Measurements from ENCODE around the gene SNUPN. TPM values are rescaled to one million over a fixed set of nuclear protein-coding genes. Genes with fewer than 3 reads are reported as not detected.
A peak's percentile ranks its signal among the peaks of the same experiment; 100 is the strongest.
"Not testable (repeated sequence)": the region's sequence is repeated elsewhere in the genome, so short reads cannot be mapped to it uniquely, and the experiment has no call there.

SNUPN gene
- total RNA-seq, 1 experiment from 2014 or later = 28.0 TPM

- no peaks in the 10 kb centered on the region for H3K27me3 Mint-ChIP-seq (ENCODE audit: unreplicated experiment)
- TF ChIP-seq, protein P1, sequence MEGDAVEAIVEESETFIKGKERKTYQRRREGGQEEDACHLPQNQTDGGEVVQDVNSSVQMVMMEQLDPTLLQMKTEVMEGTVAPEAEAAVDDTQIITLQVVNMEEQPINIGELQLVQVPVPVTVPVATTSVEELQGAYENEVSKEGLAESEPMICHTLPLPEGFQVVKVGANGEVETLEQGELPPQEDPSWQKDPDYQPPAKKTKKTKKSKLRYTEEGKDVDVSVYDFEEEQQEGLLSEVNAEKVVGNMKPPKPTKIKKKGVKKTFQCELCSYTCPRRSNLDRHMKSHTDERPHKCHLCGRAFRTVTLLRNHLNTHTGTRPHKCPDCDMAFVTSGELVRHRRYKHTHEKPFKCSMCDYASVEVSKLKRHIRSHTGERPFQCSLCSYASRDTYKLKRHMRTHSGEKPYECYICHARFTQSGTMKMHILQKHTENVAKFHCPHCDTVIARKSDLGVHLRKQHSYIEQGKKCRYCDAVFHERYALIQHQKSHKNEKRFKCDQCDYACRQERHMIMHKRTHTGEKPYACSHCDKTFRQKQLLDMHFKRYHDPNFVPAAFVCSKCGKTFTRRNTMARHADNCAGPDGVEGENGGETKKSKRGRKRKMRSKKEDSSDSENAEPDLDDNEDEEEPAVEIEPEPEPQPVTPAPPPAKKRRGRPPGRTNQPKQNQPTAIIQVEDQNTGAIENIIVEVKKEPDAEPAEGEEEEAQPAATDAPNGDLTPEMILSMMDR (IDR thresholded peaks at IDR 0.05; ENCODE audit: unreplicated experiment) = no peak
- peak overlapping the region; percentile 9 for H3K27ac Mint-ChIP-seq (ENCODE audit: unreplicated experiment)
- peaks cover 49% of the 10 kb centered on the region for H3K36me3 Mint-ChIP-seq (ENCODE audit: insufficient read depth, unreplicated experiment)
- H3K4me3 Mint-ChIP-seq (ENCODE audit: low read depth, unreplicated experiment) = peak overlapping the region; percentile 21
- H3K9me3 Mint-ChIP-seq (ENCODE audit: low read depth, unreplicated experiment) = no peaks in the 10 kb centered on the region
- intact Hi-C loops (cut with micrococcal nuclease; ENCODE audit: unreplicated experiment) = loop anchor here (5.0 kb wide), 1 partner anchor 45 kb away; no protein-coding TSS in a partner anchor
- peaks cover 24% of the 10 kb centered on the region for H3K4me1 Mint-ChIP-seq (ENCODE audit: low read depth, unreplicated experiment)
- CTCF ChIA-PET = interaction anchor here (0.7 to 1.4 kb wide), 11 partner anchors 10 to 269 kb away, joined by 3 to 11 read pairs (median 5); partner anchors contain the start of gene SNX33
- DNase-seq = no peak
- no TSS peak for BruUV-seq (replicated peaks)
Measured at GRCh38 chr15:75637245-75638009, 11.9 kb upstream of the SNUPN start.

GRCh38 chr15:75636026-75636425, 10.5 kb upstream of the SNUPN start:
- no peaks in the 10 kb centered on the region for H3K27me3 Mint-ChIP-seq (ENCODE audit: unreplicated experiment)
- intact Hi-C loops (cut with micrococcal nuclease; ENCODE audit: unreplicated experiment) = loop anchor here (5.0 kb wide), 1 partner anchor 46 kb away; no protein-coding TSS in a partner anchor
- BruUV-seq (replicated peaks) = no TSS peak
- H3K4me1 Mint-ChIP-seq (ENCODE audit: low read depth, unreplicated experiment) = peaks cover 15% of the 10 kb centered on the region
- TF ChIP-seq, protein P1 (IDR thresholded peaks at IDR 0.05; ENCODE audit: unreplicated experiment) = no peak
- CTCF ChIA-PET = no interaction called here
- peaks cover 47% of the 10 kb centered on the region for H3K36me3 Mint-ChIP-seq (ENCODE audit: insufficient read depth, unreplicated experiment)
- no peak for DNase-seq
- no peaks in the 10 kb centered on the region for H3K9me3 Mint-ChIP-seq (ENCODE audit: low read depth, unreplicated experiment)
- H3K27ac Mint-ChIP-seq (ENCODE audit: unreplicated experiment) = no peak overlapping the region
- H3K4me3 Mint-ChIP-seq (ENCODE audit: low read depth, unreplicated experiment) = no peak overlapping the region

DNA sequence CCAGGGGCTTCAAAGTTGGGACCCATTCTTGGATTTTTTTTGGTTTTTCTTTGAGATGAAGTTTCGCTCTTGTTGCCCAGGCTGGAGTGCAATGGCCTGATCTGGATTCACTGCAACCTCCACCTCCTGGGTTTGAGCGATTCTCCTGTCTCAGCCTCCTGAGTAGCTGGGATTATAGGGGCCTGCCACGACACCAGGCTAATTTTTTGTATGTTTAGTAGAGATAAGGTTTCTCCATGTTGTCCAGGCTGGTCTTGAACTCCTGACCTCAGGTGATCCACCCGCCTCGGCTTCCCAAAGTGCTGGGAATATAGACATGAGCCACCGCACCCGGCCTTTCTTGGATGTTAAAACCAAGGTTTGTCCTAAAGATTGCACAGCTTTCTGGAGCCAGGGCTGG, 8.4 kb upstream of the SNUPN start:
- CTCF ChIA-PET; H3K27ac Mint-ChIP-seq (ENCODE audit: unreplicated experiment): not testable (repeated sequence)

GRCh38 chr15:75631935-75632334, 6.4 kb upstream of the SNUPN start:
- no peak overlapping the region for H3K4me3 Mint-ChIP-seq (ENCODE audit: low read depth, unreplicated experiment)
- no peak overlapping the region for H3K27ac Mint-ChIP-seq (ENCODE audit: unreplicated experiment)
- no peak for DNase-seq
- no peaks in the 10 kb centered on the region for H3K27me3 Mint-ChIP-seq (ENCODE audit: unreplicated experiment)
- intact Hi-C loops (cut with micrococcal nuclease; ENCODE audit: unreplicated experiment) = no loop called here
- H3K4me1 Mint-ChIP-seq (ENCODE audit: low read depth, unreplicated experiment) = peaks cover 8% of the 10 kb centered on the region
- peaks cover 7% of the 10 kb centered on the region for H3K36me3 Mint-ChIP-seq (ENCODE audit: insufficient read depth, unreplicated experiment)
- H3K9me3 Mint-ChIP-seq (ENCODE audit: low read depth, unreplicated experiment) = no peaks in the 10 kb centered on the region
- TF ChIP-seq, protein P1 (IDR thresholded peaks at IDR 0.05; ENCODE audit: unreplicated experiment) = no peak
- BruUV-seq (replicated peaks) = no TSS peak
- CTCF ChIA-PET = interaction anchor here (0.6 to 0.8 kb wide), 2 partner anchors 12 to 19 kb away, joined by 3 to 7 read pairs; no protein-coding TSS in a partner anchor

More for the DNA sequence above, 8.4 kb upstream of the SNUPN start:
- H3K4me3 Mint-ChIP-seq (ENCODE audit: low read depth, unreplicated experiment); DNase-seq; H3K27me3 Mint-ChIP-seq (ENCODE audit: unreplicated experiment); intact Hi-C loops (cut with micrococcal nuclease; ENCODE audit: unreplicated experiment); BruUV-seq (replicated peaks); H3K9me3 Mint-ChIP-seq (ENCODE audit: low read depth, unreplicated experiment); H3K4me1 Mint-ChIP-seq (ENCODE audit: low read depth, unreplicated experiment): not testable (repeated sequence)
- peaks cover 26% of the 10 kb centered on the region for H3K36me3 Mint-ChIP-seq (ENCODE audit: insufficient read depth, unreplicated experiment)

DNA sequence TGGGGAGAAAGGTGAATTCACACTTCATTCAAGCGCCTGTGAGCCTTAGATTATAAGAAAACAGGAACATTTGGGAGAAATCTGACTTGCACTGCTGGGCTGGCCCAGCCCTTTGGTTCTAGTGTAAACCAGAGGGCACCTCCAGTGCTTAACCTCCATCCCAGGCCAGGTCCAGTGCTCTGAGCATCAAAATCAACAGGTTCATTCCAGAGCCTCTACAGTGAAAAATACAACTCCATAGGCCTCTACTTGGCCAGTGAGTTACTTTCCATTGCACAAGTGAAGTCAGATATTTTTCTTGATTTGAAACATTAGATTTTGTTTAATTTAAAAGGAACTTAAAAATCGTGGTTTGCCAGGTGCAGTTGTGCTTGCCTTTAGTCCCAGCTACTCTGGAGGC, 3.0 kb downstream of the SNUPN start:
- H3K27me3 Mint-ChIP-seq (ENCODE audit: unreplicated experiment) = no peaks in the 10 kb centered on the region
- no peak for DNase-seq
- peaks cover 24% of the 10 kb centered on the region for H3K4me1 Mint-ChIP-seq (ENCODE audit: low read depth, unreplicated experiment)
- TF ChIP-seq, protein P1 (IDR thresholded peaks at IDR 0.05; ENCODE audit: unreplicated experiment) = no peak
- no peaks in the 10 kb centered on the region for H3K9me3 Mint-ChIP-seq (ENCODE audit: low read depth, unreplicated experiment)
- BruUV-seq (replicated peaks) = no TSS peak
- CTCF ChIA-PET = no interaction called here
- peak overlapping the region; percentile 20 for H3K27ac Mint-ChIP-seq (ENCODE audit: unreplicated experiment)
- H3K36me3 Mint-ChIP-seq (ENCODE audit: insufficient read depth, unreplicated experiment) = peaks cover 19% of the 10 kb centered on the region
- no peak overlapping the region for H3K4me3 Mint-ChIP-seq (ENCODE audit: low read depth, unreplicated experiment)
- intact Hi-C loops (cut with micrococcal nuclease; ENCODE audit: unreplicated experiment) = loop anchor here (5.0 kb wide), 1 partner anchor 45 kb away; the partner anchor contains the start of gene PTPN9
